NCI-H1105 treated with DMSO at 0.1 percent for 48 hours (cell line): ENCODE results near the gene MBP.

Experiments
- DNase-seq: peaks from one replicate; lab custom pipeline; 2025; lab: John Stamatoyannopoulos, UW

The MBP gene

GRCh38 chr18:76986406-76986805 is 146.2 kb downstream of the MBP start:
- DNase-seq, result no peak

- DNase-seq, result no peak
These were observed 146.7 kb downstream of the MBP start for GRCh38 chr18:76985951-76986236.

- DNase-seq, result no peak
These were observed 147.2 kb downstream of the MBP start for GRCh38 chr18:76985156-76985950.

- DNase-seq, result no peak
These were observed 148.1 kb downstream of the MBP start for GRCh38 chr18:76984193-76985155.

GRCh38 chr18:76983613-76984051 is 149.0 kb downstream of the MBP start:
- no peak for DNase-seq

- peak; percentile 77 for DNase-seq
These were observed 149.6 kb downstream of the MBP start for GRCh38 chr18:76982841-76983583.

- DNase-seq, result no peak
These were observed 150.5 kb downstream of the MBP start for GRCh38 chr18:76982038-76982437.

- no peak for DNase-seq
These were observed 151.1 kb downstream of the MBP start for GRCh38 chr18:76981396-76981968.

GRCh38 chr18:76980663-76981395 is 151.8 kb downstream of the MBP start:
- DNase-seq, result no peak

GRCh38 chr18:76979906-76980305 is 152.7 kb downstream of the MBP start:
- no peak for DNase-seq

GRCh38 chr18:76979111-76979751 is 153.4 kb downstream of the MBP start:
- no peak for DNase-seq

GRCh38 chr18:76978616-76979015 is 154.0 kb downstream of the MBP start:
- DNase-seq, result no peak

- DNase-seq, result no peak
These were observed 154.8 kb downstream of the MBP start for GRCh38 chr18:76977684-76978232.

- DNase-seq, result peak; percentile 85
These were observed 155.4 kb downstream of the MBP start for GRCh38 chr18:76977108-76977621.

- DNase-seq, result no peak
These were observed 156.9 kb downstream of the MBP start for GRCh38 chr18:76975577-76976110.

GRCh38 chr18:76974386-76974785 is 158.2 kb downstream of the MBP start:
- no peak for DNase-seq

GRCh38 chr18:76973520-76974266 is 158.9 kb downstream of the MBP start:
- DNase-seq, result no peak

- DNase-seq, result no peak
These were observed 159.6 kb downstream of the MBP start for GRCh38 chr18:76972846-76973519.

- no peak for DNase-seq
These were observed 160.3 kb downstream of the MBP start for GRCh38 chr18:76972241-76972640.
